HCT116 (cell line): ENCODE results near the gene ABCC1. TPM values are rescaled to one million over a fixed set of nuclear protein-coding genes. Genes with fewer than 3 reads are reported as not detected.

Source experiments
- ATAC-seq: fragments of 200-7000 bp; cut with Tn5 transposase; 2 replicates; pipeline ENCODE4 v1.9.1; 2020; ENCODE audit warnings: mild to moderate bottlenecking, moderate library complexity
- BruUV-seq: library from RNA; stranded (reverse); fragments of 400-500 nt; replicated peaks from 2 replicates; lab custom pipeline; 2021; lab: Mats Ljungman, UMichigan
- CTCF ChIA-PET: fragments of 300-600 bp; sonication (Branson Sonifier 250); formaldehyde crosslinking; loops from one replicate; lab custom pipeline; 2021; ENCODE audit warnings: antibody characterized with exemption; lab: Charles Lee
- POLR2A ChIA-PET: fragments of 300-600, 350-600 bp; sonication (Branson Sonifier 250); formaldehyde crosslinking; loops from one replicate; lab custom pipeline; 2021; ENCODE audit warnings: antibody characterized with exemption; lab: Charles Lee
- RAD21 ChIA-PET, 2 experiments: fragments of 300-600 bp; sonication (Branson Sonifier 250); formaldehyde crosslinking; loops; one replicate each; lab custom pipeline; 2023; ENCODE audit warnings: low total read pairs in 2 of 2; ENCODE audit not compliant: uncharacterized antibody in 2 of 2, unreplicated experiment in 2 of 2, low non-redundant PET in 1 of 2; lab: Charles Lee
- DNase-seq: peaks from one replicate; pipeline ENCODE4 v3.0.0-alpha.2; 2010; ENCODE audit warnings: low read depth, low spot score
- H2AFZ ChIP-seq: fragments of 200-600 bp; shearing (Covaris generic), sonication (generic); 2 replicates; pipeline ENCODE4 v1.6.1; 2017; ENCODE audit warnings: low read depth, mixed run types, mixed read lengths, antibody characterized with exemption, low read length; ENCODE audit not compliant: poor library complexity, severe bottlenecking
- H3K27ac ChIP-seq: 2 replicates; pipeline ENCODE4 v1.5.1; 2012; ENCODE audit warnings: low read depth, low read length
- H3K27me3 ChIP-seq: fragments of 200-600 bp; sonication (generic); 2 replicates; pipeline ENCODE4 v1.6.1; 2016; ENCODE audit warnings: mixed run types, low read length, mixed read lengths; ENCODE audit not compliant: insufficient read depth
- H3K36me3 ChIP-seq, 2 experiments: fragments of 200-500 bp in 1 of 2; fragments of 200-600 bp in 1 of 2; sonication (Bioruptor generic) in 1 of 2; sonication (generic) in 1 of 2; 2 replicates each; pipeline versions ENCODE4 v1.5.1 to v1.6.1; 2014 to 2016; ENCODE audit warnings: low read length in 2 of 2, inconsistent platforms in 1 of 2, mixed read lengths in 1 of 2, mixed run types in 1 of 2; ENCODE audit not compliant: insufficient read depth in 2 of 2, control insufficient read depth in 1 of 2
- H3K4me1 ChIP-seq, 2 experiments: fragments of 200-600 bp in 1 of 2; sonication (generic) in 1 of 2; 2 replicates each; pipeline versions ENCODE4 v1.5.1 to v1.6.1; 2012 to 2017; ENCODE audit warnings: low read length in 2 of 2, inconsistent platforms in 1 of 2, mild to moderate bottlenecking in 1 of 2, mixed read lengths in 1 of 2, mixed run types in 1 of 2, moderate library complexity in 1 of 2; ENCODE audit not compliant: insufficient read depth in 2 of 2, control insufficient read depth in 1 of 2
- H3K4me2 ChIP-seq: fragments of 200-600 bp; sonication (generic); 2 replicates; pipeline ENCODE4 v1.6.1; 2017; ENCODE audit warnings: mixed run types, low read length, mixed read lengths
- H3K4me3 ChIP-seq, 2 experiments: fragments of 200-600 bp in 1 of 2; sonication (generic) in 1 of 2; replicated peaks in 1 of 2; 2 replicates each; pipeline ENCODE4 v1.5.1; 2011 to 2016; ENCODE audit warnings: low read length in 2 of 2, control low read depth in 1 of 2, low read depth in 1 of 2, mild to moderate bottlenecking in 1 of 2, mixed read lengths in 1 of 2, mixed run types in 1 of 2
- H3K79me2 ChIP-seq: fragments of 200-600 bp; sonication (generic); 2 replicates; pipeline ENCODE4 v1.6.1; 2017; ENCODE audit warnings: mild to moderate bottlenecking, mixed run types, low read length, moderate library complexity, mixed read lengths; ENCODE audit not compliant: insufficient read depth
- H3K9ac ChIP-seq: fragments of 200-600 bp; sonication (generic); 2 replicates; pipeline ENCODE4 v1.6.1; 2016; ENCODE audit warnings: low read length, mixed read lengths
- H3K9me2 ChIP-seq: fragments of 200-600 bp; sonication (generic), shearing (Covaris generic); 2 replicates; pipeline ENCODE4 v1.6.1; 2017; ENCODE audit warnings: mixed run types, mild to moderate bottlenecking, moderate library complexity; ENCODE audit not compliant: insufficient read depth
- H3K9me3 ChIP-seq, 2 experiments: fragments of 200-500 bp in 1 of 2; fragments of 200-600 bp in 1 of 2; sonication (Bioruptor generic) in 1 of 2; sonication (generic) in 1 of 2; 2 replicates each; pipeline ENCODE4 v1.6.1; 2014 to 2017; ENCODE audit warnings: low read length in 2 of 2, mixed read lengths in 2 of 2, inconsistent platforms in 1 of 2, low read depth in 1 of 2, mild to moderate bottlenecking in 1 of 2, mixed run types in 1 of 2, moderate library complexity in 1 of 2; ENCODE audit not compliant: control insufficient read depth in 1 of 2, insufficient read depth in 1 of 2
- H4K20me1 ChIP-seq: fragments of 200-600 bp; sonication (generic), shearing (Covaris generic); 2 replicates; pipeline ENCODE4 v1.6.1; 2017; ENCODE audit warnings: mixed run types, mild to moderate bottlenecking, moderate library complexity; ENCODE audit not compliant: insufficient read depth
- EZH2 ChIP-seq: fragments of 200-600 bp; sonication (generic); IDR thresholded peaks from 2 replicates; pipeline ENCODE4 v1.6.1; 2017; ENCODE audit warnings: antibody characterized with exemption, mixed run types
- RAD21 ChIP-seq: IDR thresholded peaks from 2 replicates; pipeline ENCODE4 v1.6.1; 2012; ENCODE audit warnings: low read depth, mild to moderate bottlenecking
- SRF ChIP-seq: IDR thresholded peaks from 2 replicates; pipeline ENCODE4 v1.6.1; 2012; ENCODE audit warnings: low read depth
- TCF7L2 ChIP-seq: IDR thresholded peaks from 2 replicates; pipeline ENCODE4 v1.7.0; 2011; ENCODE audit warnings: borderline replicate concordance, inconsistent platforms; ENCODE audit not compliant: insufficient read depth, insufficient read length; ENCODE audit errors: extremely low read depth
- YY1 ChIP-seq: IDR thresholded peaks from 2 replicates; pipeline ENCODE4 v1.6.1; 2011; ENCODE audit warnings: low read length, low read depth, moderate library complexity, mild to moderate bottlenecking; ENCODE audit not compliant: insufficient replicate concordance; ENCODE audit errors: extremely low read depth
- ZFX ChIP-seq: fragments of 450-650 bp; IDR thresholded peaks from 2 replicates; pipeline ENCODE4 v1.6.1; 2017
- ZNF274 ChIP-seq: fragments of 200-500 bp; sonication (Bioruptor generic); IDR thresholded peaks from 2 replicates; pipeline ENCODE4 v1.6.1; 2014; ENCODE audit warnings: mild to moderate bottlenecking, low read depth, low read length, inconsistent platforms
- intact Hi-C: fragments of 100-400 bp; cut with micrococcal nuclease; formaldehyde crosslinking; loops from 2 replicates; pipeline ENCODE4 v1.10.0; 2022
- total RNA-seq: library from RNA; stranded (reverse); gene quantifications from one replicate; pipeline ENCODE4 v1.2.1, GENCODE V29; 2021; ENCODE audit not compliant: unreplicated experiment
- TF ChIP-seq, protein P1 (sequence below): IDR thresholded peaks from 2 replicates; pipeline ENCODE4 v1.6.1; 2012

ABCC1 gene
- total RNA-seq, 1 experiment from 2014 or later: 61.9 TPM

DNA sequence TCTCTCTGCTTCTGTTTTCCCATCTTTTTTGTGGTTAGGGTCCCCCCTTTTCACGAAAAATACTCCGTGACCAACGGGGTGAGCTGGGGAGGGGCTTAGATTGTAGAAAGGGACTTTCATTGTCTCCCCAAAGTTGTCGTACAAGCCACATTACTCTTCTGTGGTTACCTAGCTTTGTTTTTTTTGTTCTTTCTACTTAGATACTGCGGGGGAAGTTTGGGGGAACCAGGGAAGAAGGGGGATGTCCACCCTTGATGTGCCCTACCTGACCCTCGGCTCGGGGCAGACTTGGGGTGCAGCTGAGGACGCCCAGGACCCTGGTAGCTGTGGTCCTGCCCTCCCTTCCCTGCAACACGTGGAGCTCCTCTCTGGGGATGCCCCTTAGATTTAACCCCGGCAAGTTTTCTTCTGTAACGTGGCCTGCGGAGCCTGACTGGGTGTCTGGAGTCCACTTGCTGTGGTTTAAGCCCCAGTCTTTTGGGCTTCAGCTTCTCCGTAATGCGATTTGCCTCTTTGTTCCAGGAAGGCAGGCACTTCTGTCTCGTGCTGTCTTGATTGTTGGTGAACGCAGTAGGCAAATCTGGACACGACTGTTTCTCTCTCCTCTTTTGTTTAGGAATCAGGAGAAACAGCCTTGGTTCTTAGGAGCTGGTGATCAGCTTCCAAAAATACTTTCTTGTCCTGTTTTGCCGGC, 892 bp downstream of the ABCC1 start:
- intact Hi-C loops: loop anchor here (2.0 kb wide), 1 partner anchor 72 kb away; no protein-coding TSS in a partner anchor
- ChIA-PET RAD21 (no interaction called here), POLR2A (interaction anchor here (1.4 kb wide), 1 partner anchor 62 kb away, joined by 4 read pairs; the partner anchor contains the start of gene CEP20)
- Histone ChIP-seq H2AFZ (no peak overlapping the region), H3K4me1 (peaks cover 33 to 51% of the 10 kb centered on the region in 2 experiments), H3K27ac (peak overlapping the region; percentile 85), H3K4me2 (peak overlapping the region; percentile 85), H3K27me3 (no peaks in the 10 kb centered on the region), H3K9me2 (no peaks in the 10 kb centered on the region), H3K79me2 (peaks cover 57% of the 10 kb centered on the region), H3K4me3 (peak overlapping the region; percentile 69 to 72), H4K20me1 (no peaks in the 10 kb centered on the region; the same call in 1 of the 2 replicates)
- no peak for ATAC-seq
- TF ChIP-seq TCF7L2: no peak
- TF ChIP-seq, protein P1, sequence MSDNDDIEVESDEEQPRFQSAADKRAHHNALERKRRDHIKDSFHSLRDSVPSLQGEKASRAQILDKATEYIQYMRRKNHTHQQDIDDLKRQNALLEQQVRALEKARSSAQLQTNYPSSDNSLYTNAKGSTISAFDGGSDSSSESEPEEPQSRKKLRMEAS: peak; percentile 59
- TF ChIP-seq, all 23 proteins: peak for 1
- H3K9ac ChIP-seq: peak overlapping the region; percentile 96
- TSS peak; percentile 48 for BruUV-seq
- H3K36me3 ChIP-seq: no peaks in the 10 kb centered on the region
- no peak for DNase-seq
- no peaks in the 10 kb centered on the region for H3K9me3 ChIP-seq
- CTCF ChIA-PET: no interaction called here

DNA sequence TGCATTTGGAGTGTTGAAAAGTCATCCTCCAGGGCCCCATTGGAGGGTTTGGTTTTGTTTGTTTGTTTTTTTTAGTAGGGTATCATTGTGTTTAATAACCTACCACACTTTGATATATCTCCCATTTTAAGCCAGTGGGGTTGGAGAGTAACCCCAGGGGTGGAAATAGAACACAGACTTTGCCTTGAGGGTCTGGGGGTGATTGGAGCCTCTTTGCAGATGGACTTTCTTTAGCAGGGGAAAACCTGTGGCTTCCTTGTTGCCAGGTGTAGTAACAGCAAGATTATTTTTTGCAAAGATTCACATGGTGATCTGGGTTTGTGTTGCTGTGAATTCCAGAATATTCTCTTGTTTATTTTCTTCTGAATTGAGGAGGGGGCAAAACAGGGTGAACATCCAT, 1.5 kb downstream of the ABCC1 start:
- intact Hi-C loops: loop anchor here (2.0 kb wide), 1 partner anchor 72 kb away; no protein-coding TSS in a partner anchor
- H3K79me2 ChIP-seq: peaks cover 62% of the 10 kb centered on the region
- peak overlapping the region; percentile 85 for H3K4me2 ChIP-seq
- H3K4me1 ChIP-seq: peaks cover 30 to 46% of the 10 kb centered on the region in 2 experiments
- ChIA-PET RAD21 (no interaction called here), POLR2A (interaction anchor here (1.4 kb wide), 1 partner anchor 63 kb away, joined by 4 read pairs; the partner anchor contains the start of gene CEP20), CTCF (no interaction called here)
- H3K9ac ChIP-seq: peak overlapping the region; percentile 96
- DNase-seq: no peak
- H3K36me3 ChIP-seq: no peaks in the 10 kb centered on the region
- ATAC-seq: no peak
- H3K4me3 ChIP-seq: peak overlapping the region; percentile 69 to 72
- no peaks in the 10 kb centered on the region for H3K9me3 ChIP-seq
- no peak for TF ChIP-seq SRF
- no peak for TF ChIP-seq YY1
- TF ChIP-seq ZFX: no peak
- TF ChIP-seq EZH2: no peak
- no peak for TF ChIP-seq ZNF274
- no peak for TF ChIP-seq RAD21
- TF ChIP-seq TCF7L2: no peak
- no peaks in the 10 kb centered on the region; the same call in 1 of the 2 replicates for H4K20me1 ChIP-seq
- H3K9me2 ChIP-seq: no peaks in the 10 kb centered on the region
- no TSS peak for BruUV-seq
- no peaks in the 10 kb centered on the region for H3K27me3 ChIP-seq
- H3K27ac ChIP-seq: peak overlapping the region; percentile 85
- no peak overlapping the region for H2AFZ ChIP-seq
